ENCODE results near the gene USF2.
"Not testable (repeated sequence)": the region's sequence is repeated elsewhere in the genome, so short reads cannot be mapped to it uniquely, and the experiment has no call there.

USF2 gene

DNA sequence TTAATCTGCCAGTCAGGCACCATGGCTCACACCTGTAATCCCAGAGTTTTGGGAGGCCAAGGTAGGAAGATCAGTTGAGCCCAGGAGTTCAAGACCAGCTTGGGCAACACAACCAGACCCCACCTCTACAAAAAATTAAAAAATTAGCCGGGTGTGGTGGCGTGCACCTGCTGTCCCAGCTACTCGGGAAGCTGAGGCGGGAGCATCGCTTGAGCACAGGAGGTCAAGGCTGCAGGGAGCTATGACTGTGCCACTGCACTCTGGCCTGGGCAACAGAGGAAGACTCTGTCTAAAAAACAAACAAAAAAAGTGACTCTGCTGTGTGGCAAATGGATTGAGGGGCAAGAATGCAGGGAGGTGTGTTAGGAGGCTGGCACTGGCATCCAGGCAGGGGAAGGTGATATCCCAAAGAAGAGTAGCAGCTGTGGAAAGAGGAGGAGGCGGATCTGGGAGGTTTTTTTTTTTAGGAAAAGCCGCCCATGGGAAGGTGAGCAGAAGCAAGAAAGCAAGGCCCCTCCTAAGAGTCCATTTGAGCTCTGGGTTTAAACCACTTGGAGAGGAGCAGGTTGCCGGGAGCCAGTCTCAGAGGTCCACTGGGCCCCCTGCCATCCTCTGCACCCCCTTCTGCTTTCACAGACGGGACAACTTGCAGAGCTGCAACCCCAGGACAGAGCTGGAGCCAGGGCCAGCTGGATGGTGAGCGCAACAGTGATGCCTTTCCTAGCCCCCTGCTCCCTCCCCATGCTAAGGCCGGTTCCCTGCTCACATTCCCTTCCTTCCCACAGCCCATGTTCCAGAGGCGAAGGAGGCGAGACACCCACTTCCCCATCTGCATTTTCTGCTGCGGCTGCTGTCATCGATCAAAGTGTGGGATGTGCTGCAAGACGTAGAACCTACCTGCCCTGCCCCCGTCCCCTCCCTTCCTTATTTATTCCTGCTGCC, 15.7 kb downstream of the USF2 start:
- DNase-seq (ENCODE audit: low spot score), result no peak

DNA sequence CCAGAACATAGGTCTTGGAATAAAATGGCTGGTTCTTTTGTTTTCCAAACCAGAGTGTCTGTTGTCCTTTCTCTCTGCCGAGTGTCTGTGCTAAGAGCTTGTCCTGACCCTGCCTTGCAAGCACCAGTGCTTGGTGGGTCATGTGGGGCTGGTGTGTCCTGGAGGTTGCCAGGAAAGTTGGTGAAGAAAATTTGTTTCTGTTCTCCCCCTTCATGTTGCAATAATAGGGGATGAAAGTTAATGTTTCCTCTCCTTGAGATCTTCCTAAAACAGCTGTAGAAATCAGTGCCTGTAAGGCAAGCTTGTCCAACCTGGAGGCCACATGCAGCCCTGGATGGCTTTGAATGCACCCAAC, 16.3 kb downstream of the USF2 start:
- no peak for DNase-seq (ENCODE audit: low spot score)

GRCh38 chr19:35285465-35285864, 16.7 kb downstream of the USF2 start:
- DNase-seq (ENCODE audit: low spot score), result not testable (repeated sequence)

DNA sequence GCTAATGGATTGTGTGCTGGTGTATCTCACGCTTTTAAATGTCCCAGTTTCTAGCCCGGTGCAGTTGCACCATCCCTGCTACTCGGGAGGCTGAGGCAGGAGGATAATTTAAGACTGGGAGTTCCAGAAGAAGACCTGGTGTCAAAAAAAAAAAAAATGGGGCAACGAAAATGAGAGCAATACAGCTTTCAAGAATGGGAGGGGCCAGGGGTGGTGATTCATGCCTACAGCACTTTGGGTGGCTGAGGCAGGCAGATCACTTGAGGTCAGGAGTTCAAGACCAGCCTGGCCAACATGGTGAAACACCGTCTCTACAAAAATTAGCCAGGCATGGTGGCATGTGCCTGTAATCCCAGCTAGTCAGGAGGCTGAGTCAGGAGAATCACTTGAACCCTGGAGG, 17.3 kb downstream of the USF2 start:
- DNase-seq (ENCODE audit: low spot score), result not testable (repeated sequence)

GRCh38 chr19:35287713-35288112, 19.0 kb downstream of the USF2 start:
- no peak for DNase-seq (ENCODE audit: low spot score)

DNA sequence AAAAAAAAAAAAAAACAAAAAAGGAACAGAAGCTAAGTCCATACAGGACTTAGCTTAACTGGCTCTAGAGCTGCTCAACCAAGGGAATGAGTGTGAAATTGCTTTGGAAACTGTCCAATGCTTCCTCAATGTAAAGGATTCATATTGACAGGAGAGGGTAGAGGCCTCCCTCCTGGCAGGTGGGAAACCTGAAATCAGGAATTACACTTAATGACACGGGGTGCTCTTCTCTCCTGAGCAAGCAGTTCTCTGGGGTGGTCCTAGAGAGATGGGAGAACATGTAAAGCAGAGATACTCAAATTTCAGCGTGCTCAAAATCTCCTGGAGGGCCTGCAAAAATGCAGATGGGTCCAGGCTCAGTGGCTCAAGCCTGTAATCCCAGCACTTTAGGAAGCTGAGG, 19.6 kb downstream of the USF2 start:
- no peak for DNase-seq (ENCODE audit: low spot score)

- DNase-seq (ENCODE audit: low spot score), result no peak
Observed at GRCh38 chr19:35288906-35289305, 20.1 kb downstream of the USF2 start.

DNA sequence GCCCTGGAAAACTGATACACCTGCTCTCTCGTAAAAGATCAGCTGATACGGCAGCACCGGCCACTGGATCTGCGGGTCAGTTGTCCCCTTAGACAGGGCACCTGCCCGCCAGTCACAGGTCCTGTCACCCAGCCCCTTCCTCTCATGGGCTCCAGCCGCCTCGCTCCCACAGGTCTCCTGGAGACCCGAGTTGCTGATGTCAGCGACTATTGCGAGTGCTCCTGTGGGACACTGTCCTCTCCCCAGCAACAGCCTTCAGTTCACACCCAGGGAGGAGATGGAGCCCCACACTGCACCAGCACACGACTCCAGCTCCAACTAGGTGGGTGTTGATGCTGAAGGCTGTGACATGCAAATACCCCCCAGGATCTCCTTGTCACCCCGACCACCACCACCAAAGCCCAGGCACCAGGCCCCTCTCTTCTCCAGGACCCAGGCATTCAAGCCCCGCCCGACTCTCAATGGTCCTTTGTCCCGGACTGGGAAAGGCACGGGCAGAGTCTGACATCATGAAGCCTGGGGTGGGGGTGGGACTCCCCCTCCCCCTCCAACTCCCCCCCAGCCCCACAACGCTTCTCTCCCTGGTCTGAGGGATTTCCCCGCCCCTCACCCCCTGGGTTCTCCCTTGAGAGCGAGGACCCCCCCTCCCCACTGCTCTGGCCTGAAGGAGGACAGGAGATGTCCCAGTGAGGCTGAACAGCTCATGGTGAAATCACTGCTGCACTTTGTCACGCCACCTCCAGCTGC, 21.8 kb downstream of the USF2 start:
- no peak for DNase-seq (ENCODE audit: low spot score)

GRCh38 chr19:35291259-35291658, 22.5 kb downstream of the USF2 start:
- DNase-seq (ENCODE audit: low spot score), result no peak

GRCh38 chr19:35291916-35292315, 23.2 kb downstream of the USF2 start, which contains the start of gene MAG:
Gene MAG (plus strand): TSS chr19:35292161. CDS start chr19:35295409, 3,248 bp downstream.
- DNase-seq (ENCODE audit: low spot score), result no peak

GRCh38 chr19:35292421-35293362, 23.9 kb downstream of the USF2 start:
- no peak for DNase-seq (ENCODE audit: low spot score)

DNA sequence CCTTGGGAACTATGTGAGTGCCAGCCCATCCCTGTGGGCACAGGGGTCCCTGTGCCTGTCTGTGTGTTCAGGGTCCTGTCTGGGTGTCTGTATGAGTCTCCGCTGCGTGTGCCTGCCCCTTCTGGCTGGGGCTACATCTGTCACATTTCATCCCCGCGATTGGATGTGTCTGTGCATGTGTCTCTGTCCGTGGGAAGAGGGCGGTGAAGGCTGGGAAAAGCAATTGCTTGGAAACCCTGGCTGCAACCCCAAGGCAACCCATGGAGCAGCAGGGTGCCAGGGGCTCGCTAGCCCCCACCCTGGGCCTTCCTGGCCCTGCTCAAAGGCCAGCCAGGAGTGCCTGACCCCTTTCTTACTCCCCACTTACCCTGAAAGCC, 24.6 kb downstream of the USF2 start:
- DNase-seq (ENCODE audit: low spot score), result no peak

- DNase-seq (ENCODE audit: low spot score), result no peak
Observed at GRCh38 chr19:35293808-35294207, 25.0 kb downstream of the USF2 start.

GRCh38 chr19:35294328-35294727, 25.6 kb downstream of the USF2 start:
- DNase-seq (ENCODE audit: low spot score), result no peak

GRCh38 chr19:35294859-35295791, 26.4 kb downstream of the USF2 start:
- no peak for DNase-seq (ENCODE audit: low spot score)

DNA sequence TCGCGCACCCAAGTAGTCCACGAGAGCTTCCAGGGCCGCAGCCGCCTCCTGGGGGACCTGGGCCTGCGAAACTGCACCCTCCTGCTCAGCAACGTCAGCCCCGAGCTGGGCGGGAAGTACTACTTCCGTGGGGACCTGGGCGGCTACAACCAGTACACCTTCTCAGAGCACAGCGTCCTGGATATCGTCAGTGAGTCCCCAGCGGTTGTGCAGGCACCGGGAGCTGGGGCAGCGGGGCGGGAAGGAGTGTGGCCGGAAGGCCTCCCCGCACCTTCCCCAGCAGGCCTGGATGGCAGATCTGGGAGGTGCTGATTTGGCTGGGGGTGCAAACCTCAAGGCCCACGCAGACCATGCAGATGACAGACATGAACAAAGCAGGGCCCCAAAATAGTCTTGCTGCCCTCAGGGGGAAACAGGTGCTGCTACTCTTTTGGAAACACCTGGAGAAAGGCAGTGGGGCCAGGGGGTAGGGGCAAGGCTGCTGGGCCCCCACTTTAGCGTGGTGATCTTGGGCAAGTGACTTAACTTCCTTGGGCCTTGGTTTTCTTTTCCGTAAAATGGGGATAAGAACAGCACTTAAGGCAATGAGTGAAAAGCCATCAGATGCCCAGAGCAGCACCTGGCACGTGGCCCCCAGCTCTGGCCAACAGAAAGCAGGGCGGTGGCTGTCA, 27.2 kb downstream of the USF2 start:
- DNase-seq (ENCODE audit: low spot score), result no peak

GRCh38 chr19:35296644-35297514, 28.1 kb downstream of the USF2 start:
- no peak for DNase-seq (ENCODE audit: low spot score)

GRCh38 chr19:35297515-35297848, 28.7 kb downstream of the USF2 start:
- DNase-seq (ENCODE audit: low spot score), result no peak

DNA sequence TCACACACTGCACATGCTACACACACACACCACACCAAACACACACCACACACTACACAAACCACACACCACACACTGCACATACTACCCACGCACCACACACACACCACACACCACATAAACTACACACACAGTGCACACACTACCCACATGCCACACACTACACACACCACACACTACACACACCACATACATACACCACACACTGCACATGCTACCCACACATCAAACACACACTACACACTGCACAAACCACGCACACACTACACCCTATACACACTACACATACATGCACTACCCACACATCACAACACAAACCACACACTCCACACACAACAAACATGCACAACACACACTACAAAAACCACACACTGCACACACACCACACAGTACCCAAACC, 29.2 kb downstream of the USF2 start:
- DNase-seq (ENCODE audit: low spot score), result no peak

- DNase-seq (ENCODE audit: low spot score), result no peak
Observed at GRCh38 chr19:35298561-35298972, 29.8 kb downstream of the USF2 start.
